GM12874 (cell line): ENCODE data around the gene SARS2.

ENCODE experiments used
- CTCF ChIP-seq: IDR thresholded peaks from 2 replicates; pipeline ENCODE4 v1.5.1; 2011; ENCODE audit warnings: low read depth, mild to moderate bottlenecking, control low read depth, low read length, moderate library complexity; ENCODE audit not compliant: insufficient read depth

SARS2 gene

GRCh38 chr19:38930776-38931520 lies 385 bp upstream of the SARS2 start, which contains the start of gene MRPS12:
Gene MRPS12 (plus strand): TSS chr19:38930944. CDS start chr19:38931295, 351 bp downstream.
- TF ChIP-seq CTCF, result no peak

- TF ChIP-seq CTCF, result no peak
Measured at GRCh38 chr19:38928391-38929001, 2.1 kb downstream of the SARS2 start.

GRCh38 chr19:38924388-38924787 lies 6.2 kb downstream of the SARS2 start:
- TF ChIP-seq CTCF, result no peak

- no peak for TF ChIP-seq CTCF
Measured at GRCh38 chr19:38922482-38922881, 8.1 kb downstream of the SARS2 start.

- no peak for TF ChIP-seq CTCF
Measured at GRCh38 chr19:38921420-38922274, 8.9 kb downstream of the SARS2 start.

GRCh38 chr19:38920602-38921419 lies 9.8 kb downstream of the SARS2 start:
- TF ChIP-seq CTCF, result no peak
